ENCODE measurements around the gene KRT80. TPM values are rescaled to one million over a fixed set of nuclear protein-coding genes. Genes with fewer than 3 reads are reported as not detected.

The KRT80 gene
- total and polyA plus RNA-seq, 10 donors, result 0.03 to 0.37 (median 0.17) TPM; not detected in 7

DNA sequence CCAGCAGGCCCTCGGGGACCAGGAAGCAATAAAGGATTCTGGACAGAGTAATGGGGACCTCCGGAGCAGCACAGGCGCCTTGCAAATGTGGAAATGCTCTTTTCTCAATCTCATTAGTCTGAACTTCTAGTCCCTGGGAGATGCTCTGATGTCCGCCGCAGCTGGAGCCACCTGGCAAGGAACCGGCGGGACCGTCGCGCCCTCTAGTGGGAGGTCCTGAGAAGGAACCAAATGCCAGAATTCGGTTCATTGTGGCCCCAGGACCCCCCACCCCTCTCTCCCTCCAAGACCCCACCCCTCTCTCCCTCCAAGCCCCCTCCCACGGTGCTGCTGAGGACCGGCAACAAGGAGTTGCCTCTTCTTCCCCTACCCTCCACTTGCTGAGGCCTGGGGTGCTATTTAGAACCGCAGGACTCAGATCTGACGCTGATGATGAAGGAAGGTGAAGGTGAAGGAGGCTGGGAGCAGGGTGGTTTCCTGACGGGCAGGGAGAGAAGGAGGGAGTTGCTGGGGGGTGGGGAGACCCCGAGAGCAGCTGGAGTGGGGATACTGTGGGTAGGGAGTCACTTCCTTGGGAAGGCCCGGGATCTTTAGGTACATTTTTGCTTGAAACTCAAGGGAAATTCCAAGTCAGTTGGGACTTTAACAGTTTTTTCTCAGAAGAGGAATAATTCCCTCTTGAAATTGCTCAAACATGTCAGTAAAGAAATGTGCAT lies 69.8 kb downstream of the KRT80 start:
- Histone ChIP-seq H3K4me3 (no peak overlapping the region), H3K4me1 (peaks cover 11 to 64% (median 43%) of the 10 kb centered on the region in 6 donors), H3K9me3 (no peaks in the 10 kb centered on the region), H3K36me3 (no peaks in the 10 kb centered on the region), H3K27me3 (replicated peaks in 1 of 7) (peaks cover 0 to 48% (median 0%) of the 10 kb centered on the region in 7 donors), H3K27ac (peak overlapping the region in 1 of 8 donors; percentile 3)
- peak in 2 of 3 donors; percentile 34 to 52 for TF ChIP-seq POLR2AphosphoS5 (IDR thresholded peaks at IDR 0.05)
- TF ChIP-seq, protein P1, sequence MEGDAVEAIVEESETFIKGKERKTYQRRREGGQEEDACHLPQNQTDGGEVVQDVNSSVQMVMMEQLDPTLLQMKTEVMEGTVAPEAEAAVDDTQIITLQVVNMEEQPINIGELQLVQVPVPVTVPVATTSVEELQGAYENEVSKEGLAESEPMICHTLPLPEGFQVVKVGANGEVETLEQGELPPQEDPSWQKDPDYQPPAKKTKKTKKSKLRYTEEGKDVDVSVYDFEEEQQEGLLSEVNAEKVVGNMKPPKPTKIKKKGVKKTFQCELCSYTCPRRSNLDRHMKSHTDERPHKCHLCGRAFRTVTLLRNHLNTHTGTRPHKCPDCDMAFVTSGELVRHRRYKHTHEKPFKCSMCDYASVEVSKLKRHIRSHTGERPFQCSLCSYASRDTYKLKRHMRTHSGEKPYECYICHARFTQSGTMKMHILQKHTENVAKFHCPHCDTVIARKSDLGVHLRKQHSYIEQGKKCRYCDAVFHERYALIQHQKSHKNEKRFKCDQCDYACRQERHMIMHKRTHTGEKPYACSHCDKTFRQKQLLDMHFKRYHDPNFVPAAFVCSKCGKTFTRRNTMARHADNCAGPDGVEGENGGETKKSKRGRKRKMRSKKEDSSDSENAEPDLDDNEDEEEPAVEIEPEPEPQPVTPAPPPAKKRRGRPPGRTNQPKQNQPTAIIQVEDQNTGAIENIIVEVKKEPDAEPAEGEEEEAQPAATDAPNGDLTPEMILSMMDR (IDR thresholded peaks at IDR 0.05 in 8 of 11, conservative IDR thresholded peaks at IDR 0.05 in 3 of 11), result peak in 9 of 11 experiments; percentile 44 to 83 (median 75)
- no peak for TF ChIP-seq POLR2A (IDR thresholded peaks at IDR 0.05)
- 13 to 15% (median 13%) methylated on average over 17 to 18 of the region's 18 CpGs for WGBS, 5 donors
- peak; percentile 91 for DNase-seq
- intact Hi-C loops (cut with DNase I; ENCODE audit: low total_unique reads), result no loop called here

DNA sequence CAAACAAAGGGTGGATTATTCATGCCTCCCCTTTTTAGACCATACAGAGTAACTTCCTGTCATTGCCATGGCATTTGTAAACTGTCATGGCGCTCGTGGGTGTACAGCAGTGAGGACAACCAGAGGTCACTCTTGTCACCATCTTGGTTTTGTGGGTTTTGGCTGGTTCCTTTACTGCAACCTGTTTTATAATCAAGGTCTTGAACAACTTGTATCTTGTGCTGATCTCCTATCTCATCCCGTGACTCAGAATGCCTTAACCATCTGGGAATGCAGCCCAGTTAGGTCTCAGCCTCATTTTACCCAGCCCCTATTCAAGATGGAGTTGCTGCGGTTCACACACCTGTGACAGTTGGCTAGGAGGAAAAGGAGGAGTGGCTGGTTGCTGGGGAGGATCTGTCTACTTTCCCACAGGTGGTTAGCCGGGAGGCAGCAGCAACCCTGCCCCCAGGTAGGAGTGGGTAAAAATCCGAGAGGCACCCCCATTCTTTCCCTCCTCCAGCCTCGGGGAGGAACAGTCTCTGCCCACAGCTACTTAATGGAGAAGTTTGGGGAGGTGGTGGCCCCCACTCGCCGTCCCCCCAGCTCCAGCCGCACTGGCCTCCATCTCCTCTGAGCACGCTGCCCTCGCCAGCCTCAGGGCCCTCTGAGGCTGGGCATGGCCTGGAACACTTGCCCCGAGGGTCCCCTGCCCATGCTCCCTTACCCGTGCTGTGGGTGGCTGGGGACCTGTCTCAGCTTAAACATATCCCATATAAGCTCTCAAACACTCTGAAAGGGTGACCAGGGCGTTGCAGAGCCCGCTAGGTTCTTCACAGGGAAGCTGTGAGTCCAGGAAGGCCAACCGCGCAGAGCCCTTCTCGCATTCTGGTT lies 70.6 kb downstream of the KRT80 start:
- no peak for TF ChIP-seq POLR2AphosphoS5 (IDR thresholded peaks at IDR 0.05)
- TF ChIP-seq, protein P1 (IDR thresholded peaks at IDR 0.05 in 8 of 11, conservative IDR thresholded peaks at IDR 0.05 in 3 of 11), result no peak
- TF ChIP-seq POLR2A (IDR thresholded peaks at IDR 0.05), result no peak
- no peaks in the 10 kb centered on the region for H3K9me3 ChIP-seq
- DNase-seq, result peak; percentile 64
- H3K36me3 ChIP-seq, result no peaks in the 10 kb centered on the region
- peaks cover 0 to 40% (median 0%) of the 10 kb centered on the region in 7 donors for H3K27me3 ChIP-seq (replicated peaks in 1 of 7)
- intact Hi-C loops (cut with DNase I; ENCODE audit: low total_unique reads), result no loop called here
- H3K4me1 ChIP-seq, result peaks cover 11 to 62% (median 41%) of the 10 kb centered on the region in 6 donors
- no peak overlapping the region for H3K4me3 ChIP-seq
- H3K27ac ChIP-seq, result no peak overlapping the region
- WGBS, 5 donors, result 71 to 79% (median 71%) methylated on average over 19 of the region's 19 CpGs

DNA sequence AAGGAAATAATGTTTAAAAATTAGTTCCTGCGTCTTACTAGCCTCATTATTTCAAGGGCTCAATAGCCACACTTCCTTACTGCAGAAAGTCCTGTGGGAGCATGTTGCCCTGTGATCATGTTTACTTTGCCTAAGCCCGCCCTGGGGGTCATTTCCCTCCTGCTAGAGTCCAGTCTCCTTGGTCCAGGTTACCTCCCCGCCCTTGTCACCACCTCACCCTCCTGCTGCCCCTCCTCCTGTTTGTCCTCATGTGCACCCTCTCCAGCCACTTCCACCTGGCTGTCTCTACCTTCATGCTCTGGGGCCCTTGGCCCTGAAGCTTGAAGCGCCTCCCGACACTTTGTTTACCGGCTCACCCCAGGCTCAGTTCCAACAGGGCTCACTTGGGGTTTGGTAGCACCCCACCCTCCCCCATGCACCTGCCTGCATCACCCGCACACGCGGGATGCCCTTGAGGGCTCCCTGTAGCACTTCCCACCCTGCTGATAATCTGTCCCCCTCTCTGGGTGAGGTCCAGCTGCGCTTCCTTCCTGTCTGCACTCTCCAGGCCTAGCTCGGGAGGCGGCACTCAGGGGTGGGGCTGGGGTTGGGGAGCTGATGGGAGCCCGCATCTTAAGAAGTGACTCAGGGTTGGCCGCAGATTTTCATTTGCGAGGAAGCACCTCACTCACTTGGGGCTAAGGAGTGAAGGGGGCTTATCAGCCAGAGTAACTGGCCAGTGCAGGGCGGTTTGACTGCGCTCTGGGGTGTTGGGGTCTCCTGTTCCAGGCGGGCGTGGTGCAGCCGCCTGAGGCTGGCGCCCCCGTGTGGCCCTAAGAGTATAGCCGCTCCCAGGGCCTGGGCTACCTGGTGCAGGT lies 72.2 kb downstream of the KRT80 start:
- intact Hi-C loops (cut with DNase I; ENCODE audit: low total_unique reads), result no loop called here
- no peaks in the 10 kb centered on the region for H3K36me3 ChIP-seq
- H3K27ac ChIP-seq, result peak overlapping the region in 3 of 8 donors; percentile 46 to 58 (median 53)
- WGBS, 5 donors, result 20 to 31% (median 22%) methylated on average over 18 to 23 of the region's 23 CpGs
- peaks cover 0 to 30% (median 0%) of the 10 kb centered on the region in 7 donors for H3K27me3 ChIP-seq (replicated peaks in 1 of 7)
- TF ChIP-seq, protein P1 (IDR thresholded peaks at IDR 0.05 in 8 of 11, conservative IDR thresholded peaks at IDR 0.05 in 3 of 11), result peak in 8 of 11 experiments; percentile 33 to 70 (median 58)
- TF ChIP-seq POLR2AphosphoS5 (IDR thresholded peaks at IDR 0.05), result peak in 1 of 3 donors; percentile 49
- TF ChIP-seq POLR2A (IDR thresholded peaks at IDR 0.05), result no peak
- H3K4me3 ChIP-seq, result peak overlapping the region in 1 of 8 donors; percentile 4
- peak; percentile 83 for DNase-seq
- H3K4me1 ChIP-seq, result peaks cover 11 to 54% (median 36%) of the 10 kb centered on the region in 6 donors
- no peaks in the 10 kb centered on the region for H3K9me3 ChIP-seq

Other genes with a start within 250 kb of the KRT80 start
- gene ACVR1B, start 240.3 kb downstream of the KRT80 start, total RNA-seq, result 10 to 100 TPM; 15.7 to 27.6 (median 23.5) TPM
- 1 to 10 TPM; 2.8 to 7.4 (median 2.8) TPM for gene ACVR1B, start 240.3 kb downstream of the KRT80 start, polyA plus RNA-seq
- gene TAMALIN, start 185.1 kb downstream of the KRT80 start, total RNA-seq, result 100 to 1,000 TPM in 1 of 7 donors, 10 to 100 TPM in 6; 31.7 to 141 (median 69.5) TPM
- 10 to 100 TPM; 25.5 to 38.2 (median 35.2) TPM for gene TAMALIN, start 185.1 kb downstream of the KRT80 start, polyA plus RNA-seq
- 100 to 1,000 TPM in 1 of 7 donors, 10 to 100 TPM in 6; 12.0 to 113 (median 58.4) TPM for gene NR4A1, start 140.6 kb downstream of the KRT80 start, total RNA-seq
- gene NR4A1, start 140.6 kb downstream of the KRT80 start, polyA plus RNA-seq, result 10 to 100 TPM; 11.8 to 43.5 (median 13.7) TPM
- gene ATG101, start 122.0 kb downstream of the KRT80 start, total RNA-seq, result 10 to 100 TPM; 23.5 to 40.1 (median 32.3) TPM
- 10 to 100 TPM; 32.0 to 81.1 (median 35.3) TPM for gene ATG101, start 122.0 kb downstream of the KRT80 start, polyA plus RNA-seq
- gene SMIM41, start 112.3 kb downstream of the KRT80 start, total RNA-seq, result 1 to 10 TPM in 6 of 7 donors, under 1 TPM in 1; 0.64 to 8.1 (median 4.9) TPM
- 1 to 10 TPM in 2 of 3 donors, under 1 TPM in 1; 0.85 to 1.7 (median 1.1) TPM for gene SMIM41, start 112.3 kb downstream of the KRT80 start, polyA plus RNA-seq
- gene KRT7, start 41.2 kb upstream of the KRT80 start, total RNA-seq, result 1 to 10 TPM in 1 of 7 donors, under 1 TPM in 3, not detected in 3; 0.73 to 1.5 (median 0.83) TPM
- 1 to 10 TPM; 1.2 to 1.9 (median 1.6) TPM for gene KRT7, start 41.2 kb upstream of the KRT80 start, polyA plus RNA-seq
- under 1 TPM in 2 of 7 donors, not detected in 5; 0.17 to 0.26 TPM for gene KRT86, start 82.6 kb upstream of the KRT80 start, total RNA-seq
- gene KRT86, start 82.6 kb upstream of the KRT80 start, polyA plus RNA-seq, result under 1 TPM in 2 of 3 donors, not detected in 1; 0.08 to 0.09 TPM
- gene KRT81, start 99.5 kb upstream of the KRT80 start, total RNA-seq, result not detected
- gene KRT81, start 99.5 kb upstream of the KRT80 start, polyA plus RNA-seq, result under 1 TPM in 2 of 3 donors, not detected in 1; 0.05 to 0.37 TPM
- gene KRT83, start 129.4 kb upstream of the KRT80 start, total RNA-seq, result not detected
- gene KRT83, start 129.4 kb upstream of the KRT80 start, polyA plus RNA-seq, result not detected
- gene KRT85, start 175.5 kb upstream of the KRT80 start, total RNA-seq, result under 1 TPM in 1 of 7 donors, not detected in 6; 0.52 TPM
- not detected for gene KRT85, start 175.5 kb upstream of the KRT80 start, polyA plus RNA-seq
- gene KRT84, start 193.6 kb upstream of the KRT80 start, total RNA-seq, result under 1 TPM in 1 of 7 donors, not detected in 6; 0.52 TPM
- not detected for gene KRT84, start 193.6 kb upstream of the KRT80 start, polyA plus RNA-seq
- gene KRT82, start 214.3 kb upstream of the KRT80 start, total RNA-seq, result not detected
- gene KRT82, start 214.3 kb upstream of the KRT80 start, polyA plus RNA-seq, result under 1 TPM in 1 of 3 donors, not detected in 2; 0.04 TPM
- not detected for gene KRT75, start 242.4 kb upstream of the KRT80 start, total RNA-seq
- gene KRT75, start 242.4 kb upstream of the KRT80 start, polyA plus RNA-seq, result not detected

Data from spleen (tissue), 11 donors.